TTC549 (cell line): ENCODE data around the gene BTBD2.

ENCODE experiments used
- FAIRE-seq: peaks from 2 replicates; lab custom pipeline; 2012; peaks lifted over from hg19 to GRCh38; lab: Jason Lieb, UNC

Gene BTBD2

GRCh38 chr19:1941146-1942077, 74.1 kb downstream of the BTBD2 start, which contains the start of gene CSNK1G2:
TSS of gene CSNK1G2 (plus strand) at chr19:1941172. CDS start at chr19:1969773, 28,601 bp downstream.
- no peak for FAIRE-seq

DNA sequence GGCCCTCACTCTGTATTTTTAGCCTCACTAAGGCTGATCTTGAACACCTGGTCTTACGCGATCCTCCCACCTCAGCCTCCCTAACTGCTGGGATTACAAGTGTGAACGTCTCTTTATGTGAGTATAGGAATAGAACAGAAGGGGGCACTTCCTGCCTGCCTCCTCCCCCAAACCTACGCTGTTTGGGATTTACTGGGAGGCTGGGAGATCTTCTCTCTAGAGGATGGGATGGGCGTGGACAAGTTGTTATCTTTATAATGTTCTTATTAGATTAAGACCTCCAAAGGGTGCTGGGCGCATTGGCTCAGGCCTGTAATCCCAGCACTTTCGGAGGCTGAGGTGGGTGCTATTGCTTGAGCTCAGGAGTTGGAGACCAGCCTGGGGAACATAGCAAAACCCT, 77.4 kb downstream of the BTBD2 start:
- no peak for FAIRE-seq

- FAIRE-seq: no peak
Measured at GRCh38 chr19:1936916-1937610, 78.5 kb downstream of the BTBD2 start.

DNA sequence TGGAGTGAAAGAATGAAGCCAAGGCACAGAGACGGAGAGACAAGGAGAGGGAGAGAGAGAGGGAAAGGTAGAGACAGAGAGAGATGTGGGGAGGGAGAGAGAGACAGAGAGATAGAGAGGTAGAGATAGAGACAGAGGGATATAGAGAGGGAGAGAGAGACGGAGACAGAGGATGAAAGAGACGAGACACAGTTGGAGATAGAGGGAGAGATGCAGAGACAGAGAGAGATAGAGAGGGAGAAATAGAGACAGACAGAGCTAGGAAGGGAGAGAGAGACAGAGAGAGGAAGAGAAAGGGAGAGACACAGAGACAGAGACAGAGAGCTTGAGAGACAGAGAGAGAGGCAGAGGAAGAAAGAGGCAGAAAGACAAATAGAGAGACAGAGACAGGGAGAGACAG, 79.1 kb downstream of the BTBD2 start:
- no peak for FAIRE-seq

- no peak for FAIRE-seq
Measured at GRCh38 chr19:1935484-1936208, 79.9 kb downstream of the BTBD2 start.
